NCI-H510A treated with DMSO at 0.1 percent for 48 hours (cell line): Measurements from ENCODE around the gene SPRN.
"Not testable (repeated sequence)": the region's sequence is repeated elsewhere in the genome, so short reads cannot be mapped to it uniquely, and the experiment has no call there.

Experiments used
- DNase-seq: peaks from one replicate; lab custom pipeline; 2025; lab: John Stamatoyannopoulos, UW

The SPRN gene, protein sequence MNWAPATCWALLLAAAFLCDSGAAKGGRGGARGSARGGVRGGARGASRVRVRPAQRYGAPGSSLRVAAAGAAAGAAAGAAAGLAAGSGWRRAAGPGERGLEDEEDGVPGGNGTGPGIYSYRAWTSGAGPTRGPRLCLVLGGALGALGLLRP

DNA sequence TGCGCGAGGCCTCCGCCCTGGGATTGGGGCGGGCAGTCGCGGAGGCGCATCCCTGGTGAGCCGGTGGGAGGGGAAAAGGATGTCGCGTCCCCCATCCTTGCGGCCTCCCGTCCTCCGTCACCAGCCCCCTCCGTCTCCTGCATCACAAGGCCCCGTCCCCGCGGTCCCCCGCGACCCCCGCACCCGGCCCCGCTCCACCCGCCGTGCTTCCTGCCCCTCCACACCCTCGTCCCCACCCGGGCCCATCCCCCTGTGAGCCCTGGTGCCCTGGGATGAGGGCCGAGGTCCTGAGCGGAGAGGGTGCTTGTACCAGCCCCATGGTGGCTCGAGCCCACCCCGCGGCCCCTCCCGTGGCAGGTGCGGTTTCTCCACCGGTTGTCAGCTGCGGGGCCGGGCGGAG is at the start of gene SPRN:
SPRN (minus strand) TSS at position 25 of the 400 bp plus-strand sequence. CDS start 944 bp downstream, outside the sequence.
- not testable (repeated sequence) for DNase-seq

DNA sequence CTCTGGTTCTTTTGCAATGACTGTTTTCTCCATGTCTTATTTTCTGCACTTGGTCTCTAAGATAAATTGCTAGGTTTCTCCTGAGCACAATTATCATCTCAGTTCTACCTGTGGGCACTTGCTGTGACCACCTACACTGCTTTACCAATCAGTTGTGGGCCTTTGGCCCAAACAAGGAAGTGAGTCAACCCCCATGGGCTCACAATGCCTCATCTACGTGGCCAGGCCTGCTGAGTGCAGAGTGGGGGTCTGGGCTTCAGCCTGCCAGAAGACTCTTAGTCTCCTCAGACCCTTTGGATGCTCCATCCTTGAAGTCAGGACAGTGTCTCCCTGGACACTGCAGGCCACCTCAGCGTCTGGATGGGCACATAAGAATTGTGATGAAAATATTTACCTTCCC is 49.6 kb upstream of the SPRN start:
- no peak for DNase-seq

DNA sequence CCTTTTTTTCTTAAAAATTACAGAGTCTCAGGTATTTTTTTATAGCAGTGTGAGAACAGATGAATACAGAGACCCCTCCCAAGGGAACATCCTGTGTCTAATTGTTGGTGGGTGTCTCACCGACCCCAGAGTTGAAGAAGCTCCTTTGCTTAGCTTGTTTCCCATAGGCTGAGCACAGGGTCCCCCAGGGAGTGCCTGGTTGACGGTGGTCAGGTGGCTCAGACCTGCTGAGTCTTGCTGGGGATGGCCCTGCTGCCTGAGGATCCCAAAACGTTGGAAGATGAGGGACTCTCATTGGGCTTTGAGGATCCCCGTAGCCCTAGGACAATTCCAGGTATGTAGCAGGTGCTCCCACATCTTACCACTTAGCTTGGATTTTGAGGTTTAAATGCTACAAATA is 48.8 kb upstream of the SPRN start:
- no peak for DNase-seq

DNA sequence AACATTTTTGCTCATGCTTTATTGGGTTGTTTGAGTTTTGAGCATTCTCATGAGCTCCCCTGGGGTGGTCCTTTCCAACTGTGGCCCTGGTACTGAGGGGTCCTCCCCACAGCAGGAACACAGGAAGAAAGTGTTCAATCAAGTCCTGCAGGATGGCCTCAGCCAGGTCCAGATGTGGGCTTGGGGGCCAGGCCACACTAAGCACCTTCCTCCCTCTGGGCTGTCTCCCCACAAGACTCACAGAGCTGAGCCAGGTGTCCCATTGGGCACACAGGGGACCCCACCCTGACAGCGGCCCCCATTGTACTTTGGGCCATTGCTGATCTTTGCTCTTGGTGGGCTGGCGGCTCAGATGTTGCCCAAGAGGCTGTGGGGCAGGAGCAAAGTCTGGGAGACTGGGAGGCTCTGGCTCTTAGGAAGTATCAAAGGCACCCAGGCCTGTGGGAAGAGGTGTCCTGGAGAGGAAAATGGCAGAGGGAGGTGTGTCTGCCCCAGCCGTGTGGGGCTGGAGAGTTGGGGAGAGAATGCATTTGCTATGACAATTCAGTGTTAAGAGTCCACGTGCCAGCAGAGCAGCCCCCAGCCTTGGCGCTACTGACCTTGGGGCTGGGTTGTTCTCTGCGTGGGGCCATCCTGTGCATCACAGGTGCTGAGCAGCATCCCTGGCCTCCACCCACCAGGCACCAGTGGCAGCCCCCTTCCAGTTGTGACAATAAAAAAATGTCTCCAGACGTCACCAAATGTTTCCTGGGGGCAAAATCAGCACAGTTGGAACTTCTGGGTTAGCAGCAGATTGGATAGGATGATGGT is 47.1 kb upstream of the SPRN start:
- no peak for DNase-seq

DNA sequence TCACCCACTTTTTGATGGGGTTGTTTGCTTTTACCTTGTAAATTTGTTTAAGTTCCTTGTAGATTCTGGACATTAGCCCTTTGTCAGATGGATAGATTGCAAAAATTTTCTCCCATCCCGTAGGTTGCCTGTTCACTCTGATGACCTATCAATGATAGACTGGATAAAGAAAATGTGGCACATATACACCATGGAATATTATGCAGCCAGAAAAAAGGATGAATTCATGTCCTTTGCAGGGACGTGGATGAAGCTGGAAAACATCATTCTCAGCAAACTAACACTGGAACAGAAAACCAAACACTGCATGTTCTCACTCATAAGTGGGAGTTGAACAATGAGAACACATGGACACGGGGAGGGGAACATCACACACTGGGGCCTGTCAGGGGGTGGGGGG is 44.8 kb upstream of the SPRN start:
- DNase-seq, result not testable (repeated sequence)

DNA sequence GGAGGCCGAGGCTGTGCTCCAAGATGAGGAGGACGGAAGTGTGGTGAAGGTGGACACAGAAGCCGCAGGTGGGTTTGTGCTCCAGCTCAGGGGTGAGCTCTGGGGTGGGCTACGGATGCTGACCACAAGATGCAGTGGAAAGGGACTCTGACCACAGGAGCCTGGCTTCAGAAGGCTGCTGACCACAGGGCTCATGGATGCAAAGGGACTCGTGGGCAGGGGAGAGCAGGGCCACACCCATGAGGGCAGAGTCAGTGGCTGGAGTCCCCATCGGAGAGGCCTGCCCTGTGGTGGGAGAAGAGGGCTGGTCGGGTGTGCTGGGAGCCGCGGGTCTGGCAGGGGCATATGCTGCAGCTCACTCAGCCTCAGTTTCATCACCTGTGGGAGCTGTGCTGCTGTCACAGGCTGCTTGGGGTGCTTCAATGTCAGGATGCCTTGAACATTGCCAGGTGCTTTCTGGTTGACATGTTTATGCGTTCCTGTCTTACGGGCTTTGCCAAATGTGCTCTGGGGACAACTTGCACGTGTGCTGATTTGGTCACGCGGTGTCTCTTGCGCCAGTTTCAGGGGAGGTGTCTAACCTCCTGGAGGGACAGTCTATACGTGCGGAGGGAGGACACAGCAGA is 43.0 kb upstream of the SPRN start:
- DNase-seq, result no peak

DNA sequence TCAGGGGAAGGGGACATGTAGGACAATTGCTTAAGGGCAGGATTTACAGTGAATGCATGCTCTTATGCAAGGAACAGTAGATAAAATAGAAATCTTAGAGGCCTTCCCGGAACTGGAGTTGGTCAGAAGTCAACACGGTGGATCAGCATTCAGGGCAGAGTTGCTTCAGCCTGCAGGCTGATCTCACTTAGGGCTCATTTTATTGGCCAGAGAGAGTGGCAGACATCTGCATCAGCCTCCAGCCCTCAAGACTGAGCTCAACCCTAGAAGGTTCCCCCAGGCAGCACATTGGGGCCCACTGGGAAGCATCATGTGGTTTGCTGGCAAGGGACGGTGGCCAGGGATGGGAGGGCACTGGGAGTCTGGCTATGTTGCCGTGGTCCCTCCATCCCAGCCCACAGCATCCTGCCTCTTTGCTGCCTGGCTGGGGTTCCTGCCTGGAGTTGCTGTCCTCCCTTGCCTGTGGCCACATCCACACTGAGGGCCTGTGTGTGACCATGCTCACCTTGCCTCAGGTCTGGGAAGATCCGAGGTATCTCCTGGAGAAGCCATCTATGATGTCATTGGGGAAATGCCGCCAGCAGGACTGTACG is 42.4 kb upstream of the SPRN start:
- no peak for DNase-seq

DNA sequence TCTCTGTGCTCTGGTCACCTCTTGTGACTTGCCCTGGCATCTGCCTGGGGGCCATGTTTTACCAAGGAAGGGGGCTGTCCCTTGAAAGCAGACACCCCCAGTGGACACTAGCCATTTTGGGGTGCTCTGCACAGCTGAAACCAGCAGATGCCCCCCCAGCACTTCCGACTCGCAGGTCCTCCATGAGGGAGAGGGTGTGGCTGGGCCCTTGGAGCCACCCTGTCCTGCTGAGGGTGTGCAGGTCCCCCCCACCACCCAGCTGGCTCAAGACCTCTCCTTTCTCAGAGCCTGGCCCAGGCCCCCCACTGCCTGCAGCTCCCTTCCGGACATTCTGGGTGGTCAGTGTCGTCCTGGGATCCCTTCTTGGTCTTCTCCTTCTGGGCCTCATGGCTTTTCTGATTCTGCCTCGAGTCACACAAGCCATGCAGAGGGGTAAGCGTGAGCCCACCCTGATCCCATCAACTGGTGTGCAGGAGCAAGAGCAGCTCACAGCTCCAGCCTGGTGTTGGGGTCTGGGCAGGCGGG is 41.6 kb upstream of the SPRN start:
- no peak for DNase-seq

DNA sequence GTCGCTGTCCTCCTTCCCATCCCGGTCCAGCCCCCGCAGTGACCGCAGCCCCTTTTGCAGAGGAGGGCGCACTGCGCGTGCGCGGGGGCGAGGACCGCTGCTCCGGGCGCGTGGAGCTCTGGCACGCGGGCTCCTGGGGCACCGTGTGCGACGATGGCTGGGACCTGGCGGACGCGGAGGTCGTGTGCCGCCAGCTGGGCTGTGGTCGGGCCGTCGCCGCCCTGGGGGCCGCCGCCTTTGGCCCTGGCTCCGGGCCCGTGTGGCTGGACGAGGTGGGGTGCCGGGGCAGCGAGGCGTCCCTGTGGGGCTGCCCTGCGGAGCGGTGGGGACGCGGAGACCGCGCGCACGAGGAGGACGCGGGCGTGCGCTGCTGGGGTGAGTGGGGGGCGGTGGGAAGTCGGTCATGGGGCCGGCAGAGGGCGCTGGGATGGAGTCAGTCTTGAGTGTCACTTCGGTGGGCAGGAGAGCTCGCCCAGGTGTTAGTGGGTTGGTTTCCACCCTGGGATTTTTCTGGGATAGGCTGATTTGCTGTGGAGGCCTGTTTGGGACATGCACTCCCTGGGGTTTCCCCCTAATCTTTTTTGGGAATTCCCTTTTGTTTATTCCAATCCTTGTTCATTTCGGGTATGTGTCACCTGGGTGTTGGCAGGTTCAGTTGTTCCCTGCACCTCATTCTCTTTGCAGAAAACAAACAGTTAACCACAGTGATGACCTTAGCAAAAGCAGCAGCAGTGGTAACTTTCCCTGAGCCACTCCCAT is 40.9 kb upstream of the SPRN start:
- DNase-seq, result no peak

DNA sequence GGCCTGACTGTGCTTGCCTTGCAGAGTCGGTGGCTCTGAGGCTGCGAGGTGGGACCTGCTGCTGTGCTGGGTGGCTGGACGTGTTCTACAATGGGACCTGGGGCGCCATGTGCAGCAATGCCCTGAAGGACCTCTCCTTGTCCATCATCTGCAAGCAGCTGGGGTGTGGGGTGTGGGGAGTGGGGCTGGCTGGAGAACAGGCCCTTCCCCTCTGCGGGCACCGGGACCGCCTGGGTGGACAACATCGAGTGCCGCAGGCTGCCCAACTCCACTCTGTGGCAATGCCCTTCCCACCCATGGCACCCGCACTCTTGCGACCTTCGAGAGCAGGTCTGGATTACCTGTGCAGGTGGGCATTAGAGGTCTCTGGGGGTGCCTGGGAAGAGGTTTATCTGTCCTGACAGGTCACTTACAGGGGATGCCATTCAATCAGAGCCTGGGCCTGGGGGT is 40.2 kb upstream of the SPRN start:
- no peak for DNase-seq

DNA sequence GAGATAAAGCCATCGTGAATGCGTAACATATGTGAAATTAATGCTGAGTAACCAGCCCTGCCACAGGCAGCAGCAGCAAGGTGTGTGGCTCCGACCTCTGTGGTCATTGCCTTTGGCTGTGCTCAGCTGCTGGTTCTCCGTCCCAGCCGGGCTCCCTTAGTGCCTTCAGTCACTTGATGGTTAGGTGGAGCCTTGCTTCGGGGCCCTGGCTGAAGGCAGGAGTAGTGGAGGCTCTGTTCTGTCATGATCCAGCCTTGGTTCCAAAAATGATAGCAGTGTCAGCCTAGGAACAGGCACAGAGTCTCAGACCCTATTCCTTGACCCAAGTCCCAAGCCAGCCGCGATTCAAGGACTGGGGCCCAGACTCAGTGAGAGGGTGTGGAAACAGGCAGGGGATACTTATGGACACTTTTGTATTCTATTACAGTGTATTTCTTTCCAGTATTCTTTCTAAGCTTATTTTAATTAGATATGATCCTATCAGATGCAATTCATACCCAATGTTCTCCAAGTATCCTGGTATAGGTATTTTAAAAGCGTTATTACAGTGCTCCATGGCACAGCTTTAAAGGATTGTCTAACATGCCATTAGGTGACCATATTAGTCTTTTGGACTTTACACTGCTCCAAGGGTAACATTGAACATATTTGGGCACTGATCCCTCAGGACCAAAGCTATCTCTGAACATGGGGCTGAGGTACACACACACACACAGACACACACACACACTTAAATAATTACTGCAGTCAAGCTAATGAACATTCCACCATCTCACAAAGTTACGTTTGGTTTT is 38.3 kb upstream of the SPRN start:
- no peak for DNase-seq

DNA sequence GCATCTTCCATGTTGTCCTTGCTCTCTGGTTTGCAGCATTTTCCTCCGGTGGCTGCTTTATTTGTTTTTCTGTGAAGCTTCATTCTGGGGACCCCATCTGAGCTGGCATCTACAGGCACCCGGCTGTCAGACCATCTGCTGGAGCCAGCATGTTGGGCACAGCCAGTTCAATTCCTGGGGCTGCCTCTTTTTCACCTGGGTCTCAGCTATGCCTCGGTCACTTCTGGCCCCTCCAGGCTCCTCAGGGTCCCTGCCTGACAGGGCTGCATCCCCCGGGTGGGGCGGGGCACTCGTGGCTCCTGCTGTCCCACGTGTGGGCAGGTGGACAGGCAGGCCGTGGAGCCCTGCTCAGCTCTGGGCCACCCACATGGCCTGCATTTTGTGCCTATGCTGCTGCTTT is 37.4 kb upstream of the SPRN start:
- no peak for DNase-seq

DNA sequence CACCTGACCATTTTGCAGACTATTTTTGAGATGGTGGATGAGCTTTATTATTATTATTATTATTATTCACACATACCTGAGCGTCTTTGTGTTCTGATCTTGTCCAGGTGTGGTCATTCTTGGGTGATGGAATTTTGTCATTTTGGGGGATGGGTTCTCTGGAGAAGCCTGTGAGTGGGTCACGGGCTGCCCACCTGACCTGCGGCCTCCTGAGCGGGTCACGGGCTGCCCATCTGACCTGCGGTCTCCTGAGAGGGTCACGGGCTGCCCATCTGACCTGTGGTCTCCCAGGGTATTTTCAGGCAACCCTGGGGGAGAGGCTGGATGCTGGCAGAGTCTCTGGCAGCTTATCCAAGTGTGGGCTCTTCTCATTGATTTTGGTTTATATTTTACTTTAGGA is 36.6 kb upstream of the SPRN start:
- no peak for DNase-seq

DNA sequence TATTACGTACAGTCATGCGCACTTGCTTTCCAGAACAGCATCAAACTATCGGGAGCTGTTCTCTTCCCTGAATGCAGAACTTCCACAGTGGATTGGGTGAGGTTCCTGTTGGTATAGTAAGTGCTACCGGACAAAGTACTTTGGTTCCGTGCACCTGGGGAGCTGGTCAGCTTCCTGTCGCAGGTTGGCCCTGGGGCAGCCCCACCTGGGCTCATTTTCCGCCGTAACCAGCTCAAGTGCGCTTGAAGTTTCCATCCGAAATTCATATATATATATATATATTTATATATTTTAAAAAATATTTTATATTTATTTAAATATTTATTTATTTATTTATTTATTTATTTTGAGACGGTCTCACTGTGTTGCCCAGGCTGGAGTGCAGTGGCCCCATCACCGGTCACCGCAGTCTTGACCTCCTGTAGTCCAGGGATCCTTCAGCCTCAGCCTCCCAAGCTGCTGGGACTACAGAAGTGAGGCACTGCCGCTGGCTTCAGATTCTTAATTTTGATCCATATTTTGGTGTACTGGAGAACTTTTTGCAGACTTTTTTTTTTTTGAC is 35.9 kb upstream of the SPRN start:
- DNase-seq, result no peak

DNA sequence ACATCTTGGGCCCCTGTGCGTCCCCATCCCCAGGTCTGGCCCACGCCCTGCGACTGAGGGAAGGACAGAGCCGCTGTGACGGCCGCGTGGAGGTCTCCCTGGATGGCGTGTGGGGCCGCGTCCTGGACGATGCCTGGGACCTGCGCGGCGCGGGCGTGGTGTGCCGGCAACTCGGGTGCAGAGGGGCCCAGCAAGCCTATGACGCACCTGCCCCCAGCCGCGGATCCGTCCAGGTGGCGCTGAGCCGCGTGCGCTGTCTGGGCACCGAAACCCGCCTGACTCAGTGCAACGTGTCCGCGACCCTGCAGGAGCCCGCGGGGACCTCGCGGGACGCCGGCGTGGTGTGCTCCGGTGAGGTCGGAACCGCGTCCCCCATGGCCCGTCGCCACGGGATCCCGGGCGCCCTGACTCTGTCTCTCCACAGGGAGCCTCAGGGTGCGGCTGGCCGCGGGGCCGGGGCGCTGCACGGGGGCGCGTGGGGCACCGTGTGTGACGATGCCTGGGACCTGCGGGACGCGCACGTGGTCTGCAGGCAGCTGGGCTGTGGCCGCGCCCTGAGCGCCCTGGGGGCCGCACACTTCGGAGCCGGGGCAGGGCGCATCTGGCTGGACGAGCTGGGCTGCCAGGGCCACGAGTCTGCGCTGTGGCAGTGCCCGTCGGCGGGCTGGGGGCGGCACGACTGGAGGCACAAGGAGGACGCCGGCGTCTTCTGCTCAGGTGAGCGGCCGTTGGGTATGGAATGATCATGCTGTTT is 35.2 kb upstream of the SPRN start:
- DNase-seq, result no peak

DNA sequence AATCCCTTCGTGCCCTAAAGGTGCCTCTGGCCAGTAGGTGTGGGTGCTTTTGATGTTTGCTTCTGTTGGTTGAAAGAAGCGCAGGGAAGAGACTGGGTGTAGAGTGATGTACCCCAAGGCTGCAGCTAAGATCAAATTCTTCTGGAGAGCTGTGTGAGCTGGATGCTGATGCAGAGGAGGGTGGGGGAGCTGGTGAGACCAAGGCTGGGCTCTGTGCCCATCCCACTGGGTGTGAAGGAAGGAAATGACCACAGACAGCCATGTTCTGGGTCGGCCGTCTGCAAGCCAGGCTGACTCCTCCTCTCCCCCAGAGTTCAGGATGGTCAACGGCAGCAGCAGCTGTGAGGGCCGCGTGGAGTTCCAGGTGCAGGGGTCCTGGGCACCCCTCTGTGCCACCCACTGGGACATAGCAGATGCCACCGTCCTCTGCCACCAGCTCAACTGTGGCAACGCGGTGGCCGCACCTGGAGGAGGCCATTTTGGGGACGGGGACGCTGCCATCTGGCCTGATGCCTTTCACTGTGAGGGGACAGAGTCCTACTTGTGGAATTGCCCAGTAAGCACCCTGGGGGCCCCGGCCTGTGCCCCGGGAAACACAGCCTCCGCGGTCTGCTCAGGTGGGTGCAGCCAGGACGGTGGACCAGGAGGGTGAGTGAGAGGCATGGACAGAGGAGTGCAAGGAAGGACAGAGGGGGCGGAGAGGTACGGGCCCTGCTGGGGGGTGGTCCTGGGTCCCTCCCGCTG is 34.5 kb upstream of the SPRN start:
- DNase-seq, result no peak

DNA sequence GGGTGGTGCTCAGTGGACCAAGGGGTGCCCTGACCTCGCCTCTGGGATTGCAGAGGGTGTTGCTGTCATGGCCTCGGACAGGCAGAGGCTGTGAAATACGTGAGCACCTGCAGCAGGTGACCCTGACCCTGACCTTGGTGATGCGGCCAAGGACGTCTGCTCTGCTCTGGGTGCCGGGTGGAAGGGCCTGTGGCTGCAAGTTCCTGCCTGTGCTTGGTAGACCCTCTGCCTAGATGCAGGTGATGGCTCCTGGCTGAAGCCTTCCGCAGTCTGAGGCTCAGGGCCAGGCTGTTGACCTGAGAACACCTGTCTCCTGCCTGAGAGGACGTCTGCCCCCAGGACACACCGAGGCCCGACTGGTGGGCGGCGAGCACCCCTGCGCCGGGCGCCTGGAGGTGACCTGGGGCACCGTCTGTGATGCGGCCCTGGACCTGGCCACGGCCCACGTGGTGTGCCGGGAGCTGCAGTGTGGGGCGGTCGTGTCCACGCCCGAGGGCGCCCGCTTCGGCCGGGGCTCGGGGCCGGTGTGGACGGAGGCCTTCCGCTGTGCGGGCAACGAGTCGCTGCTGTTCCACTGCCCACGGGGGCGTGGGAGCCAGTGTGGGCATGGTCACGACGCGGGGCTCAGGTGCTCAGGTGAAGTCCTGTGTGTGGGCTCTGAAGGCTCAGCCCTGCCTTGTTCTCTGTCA is 33.7 kb upstream of the SPRN start:
- DNase-seq, result no peak

DNA sequence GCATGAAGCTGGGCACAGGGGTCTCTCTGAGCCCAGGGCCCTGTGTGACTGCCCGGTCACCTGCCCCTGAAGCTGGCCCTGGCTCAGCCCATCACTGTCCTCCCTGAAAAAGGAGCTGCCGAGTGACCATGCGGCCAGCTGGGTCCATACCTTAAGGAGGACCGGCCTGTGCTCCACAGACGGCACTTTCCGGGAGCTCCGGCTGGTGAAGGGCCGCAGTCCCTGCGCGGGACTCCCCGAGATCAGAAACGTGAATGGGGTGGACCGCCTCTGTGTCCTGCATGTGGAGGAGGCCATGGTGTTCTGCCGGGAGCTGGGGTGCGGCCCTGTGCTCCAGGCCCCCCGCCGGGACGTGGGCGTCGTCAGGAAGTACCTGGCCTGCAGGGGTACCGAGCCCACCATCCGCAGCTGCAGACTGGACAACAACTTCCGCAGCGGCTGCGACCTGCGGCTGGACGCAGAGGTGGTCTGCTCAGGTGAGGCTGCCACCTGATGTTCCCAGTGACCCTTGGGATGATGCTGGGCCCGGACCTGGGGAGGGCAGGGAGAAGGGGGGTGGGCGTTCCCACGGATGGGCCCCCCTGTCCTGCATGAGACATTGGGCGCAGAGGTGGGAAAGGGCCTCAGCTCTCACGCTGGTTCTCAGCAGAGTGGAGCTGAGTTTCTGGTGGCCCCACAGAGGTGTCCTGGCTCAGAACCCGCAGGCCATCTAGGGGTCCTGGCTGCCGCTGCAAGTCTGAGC is 32.8 kb upstream of the SPRN start:
- DNase-seq, result no peak
